GM19324 (cell line): ENCODE data around the gene LGALS13.

Experiments
- ATAC-seq: cut with Tn5 transposase; IDR thresholded peaks from one replicate; pipeline ENCODE4 v1.9.1; 2021; ENCODE audit warnings: mild to moderate bottlenecking, moderate library complexity; ENCODE audit not compliant: unreplicated experiment, low FRiP score

The LGALS13 gene

DNA sequence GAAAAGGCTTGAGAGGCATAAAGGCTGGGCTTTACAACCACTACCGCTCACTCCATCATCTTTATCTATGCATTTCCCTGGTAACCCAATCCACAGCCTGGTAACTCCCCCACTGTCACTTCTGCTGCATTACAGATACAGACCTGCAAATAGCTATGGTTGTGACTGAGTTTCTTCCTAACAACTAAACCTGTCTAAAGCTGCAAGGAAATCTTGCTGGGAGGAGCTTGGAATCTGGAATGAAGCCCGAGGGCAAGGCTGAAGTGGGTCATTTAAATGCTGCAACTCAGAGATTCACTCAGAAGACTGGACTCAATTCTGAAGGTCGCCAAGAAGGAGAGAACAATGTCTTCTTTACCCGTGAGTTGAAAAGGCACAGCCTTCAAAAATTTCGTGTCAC lies at the start of gene LGALS13:
Gene LGALS13 (plus strand): TSS at position 301 of the 400 bp plus-strand sequence. CDS start 45 bp downstream, at position 346.
- ATAC-seq = no peak

GRCh38 chr19:39553082-39553652 lies 49.2 kb upstream of the LGALS13 start:
- ATAC-seq = no peak

- ATAC-seq = no peak
Observed at GRCh38 chr19:39554701-39555311, 47.5 kb upstream of the LGALS13 start.

DNA sequence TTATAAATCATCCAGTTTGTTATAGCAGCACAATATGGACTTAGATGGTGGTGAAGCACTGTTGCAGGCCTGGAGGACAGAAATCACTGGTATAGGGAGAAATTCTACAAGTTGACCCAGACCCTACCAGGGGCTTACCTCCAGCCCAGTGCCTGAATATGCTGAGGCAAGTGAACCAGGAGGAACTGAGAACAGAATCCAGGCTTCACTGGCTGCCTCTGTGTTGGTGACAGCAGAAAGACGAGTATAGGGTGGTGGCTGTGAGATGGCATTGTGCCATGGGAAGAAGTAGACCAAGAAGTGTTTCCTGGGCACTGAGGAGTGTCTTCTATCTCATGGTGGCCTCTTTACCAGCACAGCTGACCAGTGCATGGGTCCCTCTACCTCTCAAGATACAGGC lies 46.4 kb upstream of the LGALS13 start:
- no peak for ATAC-seq

DNA sequence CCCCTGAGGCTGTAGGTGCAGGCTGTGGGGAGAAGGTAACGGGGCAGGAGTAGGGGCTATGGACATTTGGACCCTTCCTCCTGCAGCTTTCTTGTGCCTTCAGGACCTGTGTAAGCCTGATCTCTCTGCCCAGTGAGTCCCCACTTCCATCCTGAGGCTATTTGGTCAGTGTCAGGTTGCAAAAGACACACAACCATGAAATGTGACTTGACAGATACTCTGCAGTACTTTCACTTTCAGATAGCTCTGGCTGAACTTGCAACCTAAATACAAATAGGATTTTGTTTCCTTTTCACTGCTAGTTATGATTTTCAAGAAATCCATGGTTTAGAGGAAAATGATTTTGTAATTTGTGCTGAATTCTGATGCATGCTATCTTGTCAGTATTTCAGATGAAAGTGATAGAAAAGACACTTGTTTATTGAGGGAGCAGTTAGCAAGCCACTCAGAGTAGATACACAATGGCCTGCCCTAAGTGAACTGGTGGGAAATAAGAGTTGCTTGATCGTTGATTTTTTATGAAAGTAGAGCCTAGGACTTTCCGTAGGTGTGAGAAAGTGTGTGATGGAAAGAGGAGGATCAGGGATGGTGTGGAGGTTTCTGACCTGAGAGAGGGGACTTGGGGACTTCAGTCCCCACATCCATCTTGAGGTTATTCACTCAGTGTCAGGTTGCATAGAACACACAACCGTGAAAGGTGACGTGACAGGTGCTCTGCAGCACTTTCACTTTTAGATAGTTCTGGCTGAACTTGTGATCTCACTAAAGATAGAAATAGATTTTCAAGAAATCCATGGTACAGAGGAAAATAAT lies 44.3 kb upstream of the LGALS13 start:
- no peak for ATAC-seq

DNA sequence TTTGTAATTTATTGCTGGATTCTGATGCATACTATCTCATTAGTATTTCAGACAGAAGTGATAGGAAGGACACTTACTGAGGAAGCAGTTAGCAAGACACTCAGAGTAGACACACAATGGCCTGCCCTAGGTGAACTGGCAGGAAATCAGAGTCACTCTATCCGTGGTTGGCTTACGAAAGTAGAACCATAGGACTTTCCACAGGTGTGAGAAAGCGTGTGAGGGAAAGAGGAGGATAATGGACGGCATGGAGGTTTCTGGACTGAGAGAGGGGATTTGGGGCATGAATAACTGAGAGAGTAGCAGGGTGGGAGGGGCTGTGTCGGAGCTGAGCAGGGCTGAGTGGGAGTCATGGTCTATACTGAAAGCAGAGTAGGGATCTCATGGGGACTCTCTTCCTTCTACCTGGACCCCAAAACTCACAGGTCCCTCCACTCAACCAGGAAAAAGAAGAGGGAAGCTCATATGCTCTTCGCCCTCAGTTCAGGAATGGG lies 43.7 kb upstream of the LGALS13 start:
- no peak for ATAC-seq

DNA sequence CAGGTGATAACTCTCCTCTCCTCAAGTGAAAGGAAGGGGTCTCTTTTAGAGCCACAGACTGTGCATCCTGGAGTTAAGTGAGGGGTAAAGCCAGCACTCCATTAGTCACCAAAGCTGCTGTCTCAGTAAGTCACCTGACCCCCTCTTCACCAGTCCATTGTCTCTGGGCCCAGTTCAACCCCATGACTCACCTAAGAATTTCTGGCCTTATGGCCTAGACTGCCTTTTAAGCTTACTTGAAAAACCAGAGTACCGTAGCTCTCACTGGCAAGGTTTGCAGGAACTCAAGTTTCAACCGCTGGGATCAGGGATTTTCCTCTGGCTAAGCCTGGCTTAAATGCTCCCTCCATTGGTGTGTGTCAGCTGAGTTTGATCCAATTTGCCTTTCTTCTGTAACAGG lies 38.9 kb upstream of the LGALS13 start:
- ATAC-seq = no peak

DNA sequence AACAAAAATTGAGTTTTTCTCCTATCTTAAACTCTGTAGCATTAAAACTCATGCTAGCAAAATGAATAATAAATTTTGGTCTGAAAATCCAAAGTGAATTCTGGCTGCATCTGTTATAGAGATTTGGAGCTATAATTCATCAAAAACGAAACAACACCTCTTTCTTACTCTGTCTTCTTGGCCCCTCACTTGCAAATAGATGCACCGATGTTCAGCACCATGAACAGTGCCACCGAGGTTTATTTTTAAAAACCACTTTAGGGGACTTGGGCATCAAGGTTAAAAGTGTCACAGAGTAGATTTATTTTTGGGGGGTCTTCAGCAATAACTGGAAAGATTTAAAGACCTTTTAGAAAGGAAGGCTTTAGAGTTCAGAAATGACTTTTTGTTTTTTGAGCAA lies 36.3 kb upstream of the LGALS13 start:
- no peak for ATAC-seq

GRCh38 chr19:39568604-39569003 lies 33.7 kb upstream of the LGALS13 start:
- ATAC-seq = no peak

DNA sequence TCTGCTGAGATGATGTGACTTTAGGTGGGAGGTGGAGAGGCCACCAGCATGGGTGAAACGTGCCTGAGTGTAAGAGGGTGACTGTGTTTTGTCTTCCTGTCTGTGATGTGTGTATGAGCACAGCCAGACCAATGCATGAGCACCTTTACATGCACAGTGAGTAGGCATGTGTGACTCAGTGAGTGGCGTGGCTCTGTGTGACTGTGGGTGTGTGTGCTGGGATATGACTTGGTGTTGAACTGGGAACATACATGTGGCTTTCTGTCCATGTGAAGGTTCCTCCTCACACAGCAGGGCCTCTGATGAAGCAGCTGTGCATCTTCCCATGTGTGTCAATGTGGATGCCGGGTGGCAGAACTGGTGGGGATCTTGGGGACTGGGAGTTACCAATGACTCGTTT lies 19.9 kb upstream of the LGALS13 start:
- no peak for ATAC-seq

- no peak for ATAC-seq
Observed at GRCh38 chr19:39582891-39583625, 19.3 kb upstream of the LGALS13 start.

GRCh38 chr19:39587496-39587895 lies 14.8 kb upstream of the LGALS13 start:
- no peak for ATAC-seq

- ATAC-seq = no peak
Observed at GRCh38 chr19:39588066-39588465, 14.3 kb upstream of the LGALS13 start.

GRCh38 chr19:39590265-39590664 lies 12.1 kb upstream of the LGALS13 start:
- no peak for ATAC-seq

DNA sequence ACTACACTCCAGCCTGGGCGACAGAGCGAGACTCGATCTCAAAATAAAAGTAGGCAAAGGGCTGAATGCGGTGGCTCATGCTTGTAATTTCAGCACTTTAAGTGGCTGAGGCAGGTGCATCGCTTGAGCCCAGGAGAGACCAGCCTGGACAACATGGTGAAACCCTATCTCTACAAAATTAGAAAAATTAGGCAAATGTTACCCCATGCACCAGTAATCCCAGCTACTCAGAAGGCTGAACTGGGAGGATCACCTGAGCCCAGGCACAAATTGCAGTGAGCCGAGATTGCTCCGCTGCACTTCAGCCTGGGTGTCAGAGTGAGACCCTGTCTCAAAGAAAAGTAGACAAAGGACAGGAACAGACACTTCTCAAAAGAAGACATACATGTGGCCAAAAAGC lies 9.9 kb upstream of the LGALS13 start:
- ATAC-seq = no peak

DNA sequence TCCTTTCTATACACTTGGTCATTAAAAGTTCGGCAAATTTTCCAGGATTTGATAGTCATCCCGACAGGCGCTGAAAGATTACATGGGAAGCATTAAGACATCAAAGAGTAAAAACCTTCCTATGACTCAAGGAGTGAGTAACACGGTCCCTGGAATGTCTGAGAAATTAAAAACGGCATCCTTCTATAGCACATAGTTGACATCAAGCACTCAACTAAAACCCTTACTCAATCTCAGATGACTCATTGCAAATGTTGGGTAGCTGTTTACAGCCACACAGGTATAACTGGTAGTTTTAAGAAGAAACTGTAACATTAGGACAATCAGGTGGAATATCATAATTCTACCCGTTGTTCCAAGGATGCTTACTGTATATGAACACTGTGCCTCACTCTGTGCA lies 6.4 kb upstream of the LGALS13 start:
- ATAC-seq = no peak

- ATAC-seq = no peak
Observed at GRCh38 chr19:39596911-39597310, 5.4 kb upstream of the LGALS13 start.

DNA sequence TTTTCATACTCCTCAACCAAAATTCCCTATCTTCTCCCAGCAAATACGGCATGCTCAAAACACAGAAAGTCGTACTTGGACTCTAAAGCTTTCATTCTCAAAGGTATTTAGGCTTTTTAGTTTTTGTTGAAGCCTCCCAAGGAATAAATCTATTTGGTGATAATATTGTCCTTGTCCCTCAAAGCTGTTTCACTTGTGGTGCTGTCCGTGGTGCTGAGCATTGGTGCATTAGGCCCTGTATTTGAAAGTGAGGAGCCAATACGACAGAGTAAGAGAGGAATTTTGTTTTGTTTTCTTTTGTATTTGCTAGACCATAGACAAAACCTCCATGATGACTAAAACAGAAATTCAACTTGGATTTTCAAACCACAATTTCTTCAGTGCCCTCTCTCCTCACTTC lies 3.2 kb upstream of the LGALS13 start:
- no peak for ATAC-seq

DNA sequence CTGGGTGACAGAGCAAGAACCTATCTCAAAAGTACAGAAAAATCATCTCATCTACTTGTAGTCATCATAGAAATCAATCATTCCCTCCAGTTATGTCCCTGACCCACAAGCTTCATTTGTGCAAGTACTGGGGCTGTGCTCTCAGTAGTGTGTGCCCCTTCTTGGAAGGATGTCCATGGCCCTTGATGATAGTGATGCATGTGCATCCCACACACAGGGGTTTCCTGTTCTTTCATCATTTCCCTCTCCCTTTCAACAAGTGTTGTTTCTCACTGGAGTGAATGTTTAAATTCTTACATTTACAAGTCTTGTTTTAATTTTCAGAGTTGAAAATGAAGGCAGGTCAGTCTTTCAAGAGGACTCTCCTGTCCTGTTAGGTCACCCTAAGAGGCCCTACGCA lies 1.5 kb downstream of the LGALS13 start:
- no peak for ATAC-seq

GRCh38 chr19:39607021-39607420 lies 4.7 kb downstream of the LGALS13 start:
- no peak for ATAC-seq

DNA sequence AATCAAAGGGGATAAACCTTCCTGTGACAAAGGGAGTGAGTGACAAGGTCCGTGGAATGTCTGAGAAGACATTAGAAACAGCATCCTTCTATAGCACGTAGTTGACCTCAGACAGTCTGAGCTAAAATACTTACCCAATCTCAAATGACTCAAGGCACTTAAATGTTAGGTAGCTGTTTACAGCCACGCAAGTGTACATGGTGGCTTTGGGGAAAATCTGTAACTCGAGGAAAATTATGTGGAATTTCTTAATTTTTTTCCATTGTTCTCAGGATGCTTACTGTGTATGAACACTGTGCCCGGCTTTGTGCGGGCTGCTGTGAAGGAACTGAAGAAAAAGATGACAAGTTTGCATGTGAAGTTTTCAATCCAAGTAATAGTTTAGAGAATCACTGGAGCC lies 5.2 kb downstream of the LGALS13 start:
- no peak for ATAC-seq
